OCI-LY3 (cell line): ENCODE measurements around the gene JUP.

ENCODE experiments used
- CTCF ChIP-seq: fragments of 200-600, 300-600 bp; sonication (generic); IDR thresholded peaks from 2 replicates; pipeline ENCODE4 v1.5.1; 2014; ENCODE audit warnings: antibody characterized with exemption, low read length, low read depth
- EZH2phosphoT487 ChIP-seq: fragments of 200-600 bp; shearing (Covaris generic); IDR thresholded peaks from 2 replicates; pipeline ENCODE4 v1.6.1; 2018; ENCODE audit warnings: antibody characterized with exemption, mixed run types, low read depth

- TF ChIP-seq CTCF (no peak), EZH2phosphoT487 (no peak)
Measured at GRCh38 chr17:41740506-41740905, 46.0 kb downstream of the JUP start.
